Rectal smooth muscle tissue (tissue), 1 donor: Measurements from ENCODE around the gene UGT3A1.

Experiments
- H3K27ac ChIP-seq: one replicate; pipeline ENCODE4 v1.7.0; 2013; ENCODE audit warnings: low read depth, low read length, inconsistent platforms
- H3K27me3 ChIP-seq: one replicate; pipeline ENCODE4 v1.7.0; 2013; ENCODE audit warnings: low read length; ENCODE audit not compliant: control insufficient read depth, insufficient read depth
- H3K36me3 ChIP-seq: one replicate; pipeline ENCODE4 v1.7.0; 2013; ENCODE audit warnings: low read length; ENCODE audit not compliant: control insufficient read depth, insufficient read depth
- H3K4me1 ChIP-seq: one replicate; pipeline ENCODE4 v1.7.0; 2013; ENCODE audit warnings: low read length; ENCODE audit not compliant: control insufficient read depth, insufficient read depth
- H3K4me3 ChIP-seq: one replicate; pipeline ENCODE4 v1.7.0; 2013; ENCODE audit warnings: low read length
- H3K9ac ChIP-seq: one replicate; pipeline ENCODE4 v1.7.0; 2013; ENCODE audit warnings: low read length

UGT3A1 gene

GRCh38 chr5:35924950-35925722 lies 66.1 kb downstream of the UGT3A1 start:
- Histone ChIP-seq H3K4me3 (no peak overlapping the region), H3K27ac (no peak overlapping the region), H3K4me1 (no peaks in the 10 kb centered on the region), H3K27me3 (peaks cover 2% of the 10 kb centered on the region), H3K36me3 (no peaks in the 10 kb centered on the region), H3K9ac (no peak overlapping the region)

- H3K36me3 ChIP-seq: no peaks in the 10 kb centered on the region
- no peaks in the 10 kb centered on the region for H3K4me1 ChIP-seq
- H3K4me3 ChIP-seq: no peak overlapping the region
- H3K27me3 ChIP-seq: peaks cover 2% of the 10 kb centered on the region
- H3K27ac ChIP-seq: no peak overlapping the region
- no peak overlapping the region for H3K9ac ChIP-seq
These were observed 66.9 kb downstream of the UGT3A1 start for GRCh38 chr5:35924122-35924949.

- no peak overlapping the region for H3K27ac ChIP-seq
- H3K36me3 ChIP-seq: no peaks in the 10 kb centered on the region
- H3K4me3 ChIP-seq: no peak overlapping the region
- H3K4me1 ChIP-seq: no peaks in the 10 kb centered on the region
- H3K9ac ChIP-seq: no peak overlapping the region
- peaks cover 2% of the 10 kb centered on the region for H3K27me3 ChIP-seq
These were observed 68.7 kb downstream of the UGT3A1 start for GRCh38 chr5:35922468-35922867.

GRCh38 chr5:35921930-35922329 lies 69.3 kb downstream of the UGT3A1 start:
- Histone ChIP-seq H3K4me3 (no peak overlapping the region), H3K27me3 (peaks cover 2% of the 10 kb centered on the region), H3K9ac (no peak overlapping the region), H3K4me1 (no peaks in the 10 kb centered on the region), H3K27ac (no peak overlapping the region), H3K36me3 (no peaks in the 10 kb centered on the region)

GRCh38 chr5:35920890-35921289 lies 70.3 kb downstream of the UGT3A1 start:
- Histone ChIP-seq H3K4me3 (no peak overlapping the region), H3K4me1 (no peaks in the 10 kb centered on the region), H3K27me3 (peaks cover 2% of the 10 kb centered on the region), H3K36me3 (no peaks in the 10 kb centered on the region), H3K27ac (no peak overlapping the region), H3K9ac (no peak overlapping the region)

- H3K4me1 ChIP-seq: no peaks in the 10 kb centered on the region
- no peaks in the 10 kb centered on the region for H3K27me3 ChIP-seq
- no peak overlapping the region for H3K27ac ChIP-seq
- H3K4me3 ChIP-seq: no peak overlapping the region
- no peak overlapping the region for H3K9ac ChIP-seq
- no peaks in the 10 kb centered on the region for H3K36me3 ChIP-seq
These were observed 72.0 kb downstream of the UGT3A1 start for GRCh38 chr5:35919191-35919590.

GRCh38 chr5:35908814-35909213 lies 82.4 kb downstream of the UGT3A1 start:
- H3K4me1 ChIP-seq: no peaks in the 10 kb centered on the region
- no peak overlapping the region for H3K4me3 ChIP-seq
- no peaks in the 10 kb centered on the region for H3K36me3 ChIP-seq
- H3K9ac ChIP-seq: no peak overlapping the region
- no peak overlapping the region for H3K27ac ChIP-seq
- H3K27me3 ChIP-seq: no peaks in the 10 kb centered on the region

GRCh38 chr5:35908228-35908627 lies 83.0 kb downstream of the UGT3A1 start:
- H3K27me3 ChIP-seq: no peaks in the 10 kb centered on the region
- no peak overlapping the region for H3K27ac ChIP-seq
- H3K4me3 ChIP-seq: no peak overlapping the region
- H3K4me1 ChIP-seq: no peaks in the 10 kb centered on the region
- no peak overlapping the region for H3K9ac ChIP-seq
- no peaks in the 10 kb centered on the region for H3K36me3 ChIP-seq

GRCh38 chr5:35904443-35905132 lies 86.6 kb downstream of the UGT3A1 start:
- Histone ChIP-seq H3K9ac (no peak overlapping the region), H3K4me1 (no peaks in the 10 kb centered on the region), H3K27me3 (no peaks in the 10 kb centered on the region), H3K4me3 (no peak overlapping the region), H3K36me3 (no peaks in the 10 kb centered on the region), H3K27ac (no peak overlapping the region)

GRCh38 chr5:35903631-35904203 lies 87.5 kb downstream of the UGT3A1 start:
- no peak overlapping the region for H3K4me3 ChIP-seq
- no peak overlapping the region for H3K27ac ChIP-seq
- no peaks in the 10 kb centered on the region for H3K27me3 ChIP-seq
- no peaks in the 10 kb centered on the region for H3K4me1 ChIP-seq
- H3K36me3 ChIP-seq: no peaks in the 10 kb centered on the region
- no peak overlapping the region for H3K9ac ChIP-seq

GRCh38 chr5:35902046-35902672 lies 89.0 kb downstream of the UGT3A1 start:
- H3K27ac ChIP-seq: no peak overlapping the region
- H3K27me3 ChIP-seq: no peaks in the 10 kb centered on the region
- no peaks in the 10 kb centered on the region for H3K36me3 ChIP-seq

More at GRCh38 chr5:35902046-35902672, 89.0 kb downstream of the UGT3A1 start:
- Histone ChIP-seq H3K9ac (no peak overlapping the region), H3K4me3 (no peak overlapping the region), H3K4me1 (no peaks in the 10 kb centered on the region)
